Urinary bladder (tissue), 4 donors: Measurements from ENCODE around the gene NEDD8. TPM values are rescaled to one million over a fixed set of nuclear protein-coding genes. Genes with fewer than 3 reads are reported as not detected.
A peak's percentile ranks its signal among the peaks of the same experiment; 100 is the strongest.

Experiments used
- DNase-seq: peaks from one replicate; pipeline ENCODE4 v3.0.0-alpha.2; 2015; ENCODE audit errors: extremely low spot score
- H3K27ac ChIP-seq: one replicate; pipeline ENCODE4 v1.5.1; 2013; ENCODE audit warnings: low read depth, mild to moderate bottlenecking, moderate library complexity
- H3K36me3 ChIP-seq: one replicate; pipeline ENCODE4 v1.6.1; 2013; ENCODE audit warnings: mild to moderate bottlenecking, moderate library complexity; ENCODE audit not compliant: insufficient read depth
- H3K4me1 ChIP-seq: one replicate; pipeline ENCODE4 v1.6.1; 2013; ENCODE audit warnings: mild to moderate bottlenecking, moderate library complexity; ENCODE audit not compliant: insufficient read depth
- H3K4me3 ChIP-seq: one replicate; pipeline ENCODE4 v1.5.1; 2013; ENCODE audit warnings: low read depth, low read length
- whole genome bisulfite sequencing: extraction: QIAGEN DNeasy Blood & Tissue Kit; methylation state at CpG from one replicate; pipeline ENCODE4 v1.1.7; 2013; 5-methylcytosine and 5-hydroxymethylcytosine counted together
- polyA plus RNA-seq: library from polyadenylated mRNA; stranded (reverse); fragments of 200-250 nt; gene quantifications from one replicate; pipeline ENCODE4 v1.2.3, GENCODE V29; 2013
- small RNA-seq: library from RNA; depleted of rRNA; stranded (forward); fragments of <200 nt; gene quantifications from one replicate; pipeline ENCODE3, GENCODE V24; 2014
- total RNA-seq: library from RNA; depleted of rRNA; stranded (reverse); fragments of >200 nt; gene quantifications from one replicate; pipeline ENCODE4 v1.2.3, GENCODE V29; 2014
- donor health status: healthy with polysubstance abuse.
- donor health status: healthy.

The NEDD8 gene
- total and polyA plus RNA-seq, 2 donors = 73.8 to 220 TPM

DNA sequence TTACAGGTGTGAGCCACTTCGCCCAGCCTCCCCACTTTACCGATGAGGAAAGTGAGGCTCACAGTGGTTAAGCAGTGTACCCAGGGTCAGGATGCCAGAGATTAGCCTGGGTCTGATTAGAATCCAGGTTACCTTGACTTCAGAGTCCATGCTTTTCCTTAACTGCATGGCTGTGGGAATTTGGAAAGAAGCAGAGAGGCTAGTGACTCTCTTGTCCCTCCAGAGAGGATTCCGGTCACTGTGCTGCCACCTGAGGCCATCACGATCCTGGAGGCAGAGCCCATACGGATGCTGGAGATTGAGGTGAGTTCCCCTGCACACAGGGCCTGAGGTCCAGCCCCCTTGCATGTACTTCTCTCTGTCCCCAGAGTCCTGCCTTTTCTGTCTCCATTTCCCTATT lies 55.6 kb downstream of the NEDD8 start:
- WGBS = 96% methylated on average over 5 of the region's 5 CpGs
- H3K36me3 ChIP-seq = peaks cover 2% of the 10 kb centered on the region

DNA sequence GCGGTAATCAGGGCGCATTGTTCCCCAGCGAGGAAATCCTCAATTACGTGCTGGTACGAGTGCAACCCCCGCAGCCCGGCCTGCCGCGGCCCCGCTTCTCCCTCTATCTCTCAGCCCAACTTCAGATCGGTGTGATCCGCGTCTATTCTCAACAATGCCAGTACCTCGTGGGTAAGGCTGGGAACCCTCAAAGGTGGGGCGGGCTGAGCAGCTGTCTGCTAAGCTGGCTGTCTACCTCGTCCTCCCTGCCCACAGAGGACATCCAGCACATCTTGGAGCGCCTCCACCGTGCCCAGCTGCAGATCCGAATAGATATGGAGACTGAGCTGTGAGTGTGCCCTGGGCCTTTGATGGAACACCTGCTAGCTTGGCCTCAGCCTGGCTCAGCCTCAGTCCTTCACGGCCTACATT lies 59.3 kb downstream of the NEDD8 start:
- H3K36me3 ChIP-seq = no peaks in the 10 kb centered on the region
- WGBS = 67% methylated on average over 20 of the region's 20 CpGs
- H3K4me3 ChIP-seq = no peak overlapping the region
- DNase-seq = no peak
- no peaks in the 10 kb centered on the region for H3K4me1 ChIP-seq
- no peak overlapping the region for H3K27ac ChIP-seq

More for the DNA sequence above, 55.6 kb downstream of the NEDD8 start:
- Histone ChIP-seq H3K4me1 (no peaks in the 10 kb centered on the region), H3K4me3 (no peak overlapping the region), H3K27ac (no peak overlapping the region)
- DNase-seq = no peak

DNA sequence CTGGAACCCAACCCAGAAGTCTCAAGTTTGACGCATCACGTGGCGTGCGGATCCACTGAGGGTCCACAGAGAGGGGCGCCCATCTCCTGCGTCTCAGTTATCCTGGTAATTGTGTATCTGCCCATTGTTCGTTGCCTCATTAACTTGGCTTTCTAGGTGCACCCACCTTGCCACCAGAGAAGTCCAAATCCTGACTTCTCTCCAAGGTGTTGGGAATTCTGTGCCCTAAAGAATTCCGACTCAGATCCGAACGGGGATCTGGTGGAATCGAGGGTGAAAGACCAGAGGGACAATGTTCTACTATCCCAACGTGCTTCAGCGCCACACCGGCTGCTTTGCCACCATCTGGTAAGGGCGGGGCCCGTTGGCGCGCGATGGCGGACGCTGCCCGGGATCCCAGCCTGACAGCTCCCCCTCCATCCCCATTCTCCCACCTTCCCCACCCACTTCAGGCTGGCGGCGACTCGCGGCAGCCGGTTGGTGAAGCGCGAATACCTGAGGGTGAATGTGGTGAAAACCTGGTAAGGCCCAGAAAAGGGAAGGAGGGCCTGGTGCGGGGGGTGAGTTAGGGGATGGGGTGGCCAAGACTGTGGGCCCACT lies 59.8 kb downstream of the NEDD8 start:
- DNase-seq = no peak
- H3K4me1 ChIP-seq = no peaks in the 10 kb centered on the region
- H3K36me3 ChIP-seq = no peaks in the 10 kb centered on the region
- H3K27ac ChIP-seq = no peak overlapping the region
- peak overlapping the region; percentile 23 for H3K4me3 ChIP-seq
- 26% methylated on average over 30 of the region's 30 CpGs for WGBS

DNA sequence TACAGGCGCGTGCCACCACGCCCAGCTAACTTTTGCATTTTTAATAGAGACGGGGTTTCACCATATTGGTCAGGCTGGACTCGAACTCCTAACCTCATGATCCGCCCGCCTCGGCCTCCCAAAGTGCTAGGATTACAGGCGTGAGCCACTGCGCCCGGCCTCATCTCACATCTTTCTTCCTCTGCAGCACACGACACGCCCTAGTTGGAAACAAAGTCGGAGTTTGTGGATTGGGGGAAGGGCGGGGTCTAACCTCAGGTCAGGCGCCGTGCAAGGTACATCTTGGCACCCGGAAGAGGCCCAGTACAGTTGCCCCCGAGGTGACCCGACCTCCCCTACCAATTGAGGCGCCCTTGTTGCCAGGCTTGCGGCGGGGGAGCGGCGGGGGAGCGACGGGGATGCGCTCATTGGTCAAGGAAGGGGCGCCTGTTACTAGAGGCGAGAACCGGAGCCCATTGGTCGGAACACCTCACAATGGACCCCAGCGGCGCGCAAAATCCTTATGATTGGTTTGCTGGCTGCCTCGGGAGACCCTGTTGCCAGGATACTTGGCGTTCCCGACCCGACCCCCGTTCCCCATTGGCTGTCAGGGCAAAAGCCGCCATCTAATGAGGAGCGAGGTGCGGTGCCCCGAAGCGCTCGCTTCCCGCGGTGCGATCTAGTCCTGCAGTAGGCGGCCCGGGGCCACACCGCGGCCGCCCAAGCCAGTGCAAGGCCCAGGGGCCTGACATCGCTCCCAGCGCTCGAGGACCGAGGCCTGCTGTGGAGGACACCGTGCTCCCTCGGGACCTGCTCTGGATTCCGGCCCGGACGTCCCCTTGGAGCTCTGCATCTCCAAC lies 60.5 kb downstream of the NEDD8 start, which contains the start of gene REC8:
Gene REC8, plus strand, starts transcription at position 659 of the 839 bp plus-strand sequence. CDS start 473 bp downstream, outside the sequence.
- Histone ChIP-seq H3K4me1 (no peaks in the 10 kb centered on the region), H3K4me3 (peak within 1 kb of the TSS; percentile 23), H3K27ac (no peak within 1 kb of the TSS), H3K36me3 (no peaks in the 10 kb centered on the region)
- peak; percentile 88 for DNase-seq
- 9% methylated on average over 63 of the region's 63 CpGs for WGBS

DNA sequence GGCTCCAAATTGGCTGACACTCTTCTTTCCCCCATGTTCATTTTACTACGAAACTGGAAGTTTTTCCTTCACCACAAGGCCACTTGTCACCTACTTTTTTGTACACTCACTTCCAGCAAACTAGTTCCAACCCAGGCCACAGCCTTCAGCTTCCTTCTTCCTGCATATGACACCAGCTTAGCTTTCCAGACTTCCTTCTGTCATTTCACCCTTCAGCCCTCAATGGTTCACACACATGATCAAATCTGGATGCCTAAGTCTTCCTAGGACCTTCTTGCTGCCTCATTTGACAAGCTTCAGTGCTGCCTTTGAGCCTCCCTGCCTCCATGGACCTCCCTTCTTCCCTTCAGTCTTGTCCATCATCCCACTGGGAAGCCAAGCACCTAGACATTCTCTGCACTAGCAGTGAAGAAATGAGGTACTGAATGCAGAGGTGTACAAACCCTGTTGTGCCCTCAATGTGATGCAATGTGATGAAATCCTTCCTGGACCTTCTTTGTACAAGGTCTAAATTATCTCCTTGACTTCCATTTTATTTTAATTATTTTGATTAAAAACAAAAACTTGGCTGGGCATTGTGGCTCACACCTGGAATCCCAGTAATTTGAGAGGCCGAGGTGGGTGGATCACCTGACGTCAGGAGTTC lies 64.6 kb downstream of the NEDD8 start:
- 89% methylated on average over 3 of the region's 3 CpGs for WGBS
- Histone ChIP-seq H3K4me3 (no peak overlapping the region), H3K27ac (no peak overlapping the region), H3K36me3 (no peaks in the 10 kb centered on the region), H3K4me1 (no peaks in the 10 kb centered on the region)
- no peak for DNase-seq

Small RNA genes within 50 kb of the gene (small RNA-seq; reads per million reads assigned to genes)
- gene AL136295.4 = not detected
- gene CHMP4A = not detected
- gene IPO4 = not detected
- not detected for gene MDP1

Other genes with a start within 250 kb of the NEDD8 start
Only the 30 nearest of the 34 such genes appear.
- 1.5 TPM for gene CARMIL3, start 180.4 kb downstream of the NEDD8 start, total RNA-seq
- gene CARMIL3, start 180.4 kb downstream of the NEDD8 start, polyA plus RNA-seq = 0.33 TPM
- 0.58 TPM for gene CPNE6, start 160.8 kb downstream of the NEDD8 start, total RNA-seq
- 1.9 TPM for gene CPNE6, start 160.8 kb downstream of the NEDD8 start, polyA plus RNA-seq
- 5.3 TPM for gene PCK2, start 138.1 kb downstream of the NEDD8 start, total RNA-seq
- 23.7 TPM for gene PCK2, start 138.1 kb downstream of the NEDD8 start, polyA plus RNA-seq
- gene DCAF11, start 117.6 kb downstream of the NEDD8 start, total RNA-seq = 34.0 TPM
- gene DCAF11, start 117.6 kb downstream of the NEDD8 start, polyA plus RNA-seq = 52.5 TPM
- 0.85 TPM for gene NRL, start 117.4 kb downstream of the NEDD8 start, total RNA-seq
- gene NRL, start 117.4 kb downstream of the NEDD8 start, polyA plus RNA-seq = 2.9 TPM
- 4.2 TPM for gene FITM1, start 101.7 kb downstream of the NEDD8 start, total RNA-seq
- gene FITM1, start 101.7 kb downstream of the NEDD8 start, polyA plus RNA-seq = 0.81 TPM
- 78.0 TPM for gene PSME1, start 96.2 kb downstream of the NEDD8 start, total RNA-seq
- gene PSME1, start 96.2 kb downstream of the NEDD8 start, polyA plus RNA-seq = 214 TPM
- gene EMC9, start 90.8 kb downstream of the NEDD8 start, total RNA-seq = 5.0 TPM
- gene EMC9, start 90.8 kb downstream of the NEDD8 start, polyA plus RNA-seq = 24.4 TPM
- gene PSME2, start 85.8 kb downstream of the NEDD8 start, total RNA-seq = 67.9 TPM
- gene PSME2, start 85.8 kb downstream of the NEDD8 start, polyA plus RNA-seq = 97.7 TPM
- 30.8 TPM for gene RNF31, start 84.9 kb downstream of the NEDD8 start, total RNA-seq
- gene RNF31, start 84.9 kb downstream of the NEDD8 start, polyA plus RNA-seq = 45.8 TPM
- 56.8 TPM for gene IRF9, start 71.1 kb downstream of the NEDD8 start, total RNA-seq
- 106 TPM for gene IRF9, start 71.1 kb downstream of the NEDD8 start, polyA plus RNA-seq
- 5.8 TPM for gene REC8, start 60.3 kb downstream of the NEDD8 start, total RNA-seq
- 8.5 TPM for gene REC8, start 60.3 kb downstream of the NEDD8 start, polyA plus RNA-seq
- 9.8 TPM for gene IPO4, start 43.6 kb downstream of the NEDD8 start, total RNA-seq
- 24.3 TPM for gene IPO4, start 43.6 kb downstream of the NEDD8 start, polyA plus RNA-seq
- 30.4 TPM for gene TM9SF1, start 36.9 kb downstream of the NEDD8 start, total RNA-seq
- 48.1 TPM for gene TM9SF1, start 36.9 kb downstream of the NEDD8 start, polyA plus RNA-seq
- gene TSSK4, start 26.7 kb downstream of the NEDD8 start, total RNA-seq = 0.26 TPM
- 0.11 TPM for gene TSSK4, start 26.7 kb downstream of the NEDD8 start, polyA plus RNA-seq
- 22.5 TPM for gene CHMP4A, start 18.9 kb downstream of the NEDD8 start, total RNA-seq
- gene CHMP4A, start 18.9 kb downstream of the NEDD8 start, polyA plus RNA-seq = 111 TPM
- gene MDP1, start 16.3 kb downstream of the NEDD8 start, total RNA-seq = 15.1 TPM
- 29.1 TPM for gene MDP1, start 16.3 kb downstream of the NEDD8 start, polyA plus RNA-seq
- 44.9 TPM for gene GMPR2, start 562 bp upstream of the NEDD8 start, total RNA-seq
- gene GMPR2, start 562 bp upstream of the NEDD8 start, polyA plus RNA-seq = 63.1 TPM
- gene TINF2, start 10.3 kb upstream of the NEDD8 start, total RNA-seq = 35.1 TPM
- gene TINF2, start 10.3 kb upstream of the NEDD8 start, polyA plus RNA-seq = 68.7 TPM
- 1.2 TPM for gene TGM1, start 30.8 kb upstream of the NEDD8 start, total RNA-seq
- gene TGM1, start 30.8 kb upstream of the NEDD8 start, polyA plus RNA-seq = 0.65 TPM
- 9.5 TPM for gene RABGGTA, start 39.2 kb upstream of the NEDD8 start, total RNA-seq
- gene RABGGTA, start 39.2 kb upstream of the NEDD8 start, polyA plus RNA-seq = 23.4 TPM
- 10.4 TPM for gene DHRS1, start 67.4 kb upstream of the NEDD8 start, total RNA-seq
- 33.4 TPM for gene DHRS1, start 67.4 kb upstream of the NEDD8 start, polyA plus RNA-seq
- 12.8 TPM for gene NOP9, start 67.5 kb upstream of the NEDD8 start, total RNA-seq
- gene NOP9, start 67.5 kb upstream of the NEDD8 start, polyA plus RNA-seq = 18.0 TPM
- gene CIDEB, start 75.6 kb upstream of the NEDD8 start, total RNA-seq = 7.3 TPM
- gene CIDEB, start 75.6 kb upstream of the NEDD8 start, polyA plus RNA-seq = 12.8 TPM
- gene LTB4R2, start 77.8 kb upstream of the NEDD8 start, total RNA-seq = 4.0 TPM
- 2.8 TPM for gene LTB4R2, start 77.8 kb upstream of the NEDD8 start, polyA plus RNA-seq
- 2.3 TPM for gene LTB4R, start 79.1 kb upstream of the NEDD8 start, total RNA-seq
- 6.0 TPM for gene LTB4R, start 79.1 kb upstream of the NEDD8 start, polyA plus RNA-seq
- gene ADCY4, start 102.7 kb upstream of the NEDD8 start, total RNA-seq = 12.6 TPM
- 28.7 TPM for gene ADCY4, start 102.7 kb upstream of the NEDD8 start, polyA plus RNA-seq
- gene RIPK3, start 107.6 kb upstream of the NEDD8 start, total RNA-seq = 4.4 TPM
- 7.8 TPM for gene RIPK3, start 107.6 kb upstream of the NEDD8 start, polyA plus RNA-seq
- 41.8 TPM for gene NFATC4, start 135.8 kb upstream of the NEDD8 start, total RNA-seq
- 136 TPM for gene NFATC4, start 135.8 kb upstream of the NEDD8 start, polyA plus RNA-seq
- gene NYNRIN, start 166.6 kb upstream of the NEDD8 start, total RNA-seq = 35.4 TPM
- 13.5 TPM for gene NYNRIN, start 166.6 kb upstream of the NEDD8 start, polyA plus RNA-seq